ENCODE data around the gene POC1A.

The POC1A gene

GRCh38 chr3:52140769-52141168, 13.5 kb downstream of the POC1A start:
- H3K27ac ChIP-seq, result no peak overlapping the region; the same call in 1 of the 2 replicates
- ChIA-PET POLR2A (ENCODE audit: low non-redundant PET) (no interaction called here), CTCF (no interaction called here)
- TF ChIP-seq CTCF (conservative IDR thresholded peaks at IDR 0.05; ENCODE audit: low read depth), result no peak
- DNase-seq (ENCODE audit: low spot score), result no peak

GRCh38 chr3:52140000-52140399, 14.2 kb downstream of the POC1A start:
- ChIA-PET CTCF (no interaction called here), POLR2A (ENCODE audit: low non-redundant PET) (no interaction called here)
- DNase-seq (ENCODE audit: low spot score), result no peak
- no peak for TF ChIP-seq CTCF (conservative IDR thresholded peaks at IDR 0.05; ENCODE audit: low read depth)
- H3K27ac ChIP-seq, result no peak overlapping the region

DNA sequence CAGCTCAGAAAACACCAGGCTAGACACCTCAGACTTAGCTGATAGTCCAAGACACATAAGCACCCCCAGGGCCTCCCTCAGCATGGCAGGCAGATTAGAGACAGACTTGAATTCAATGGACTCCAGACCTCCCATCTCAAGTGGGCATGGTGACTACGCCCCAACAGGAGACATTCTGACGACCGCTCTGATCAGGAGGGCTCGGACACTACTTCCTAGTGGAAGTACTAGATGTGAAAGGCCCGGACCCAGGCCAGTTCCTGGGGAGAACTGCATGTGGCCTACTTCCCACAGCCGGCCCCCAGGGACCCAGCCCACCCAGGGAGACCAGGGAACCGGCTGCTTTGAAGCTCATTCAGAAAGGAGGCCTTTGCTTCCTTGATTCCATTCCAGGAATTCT, 16.9 kb downstream of the POC1A start:
- POLR2A ChIA-PET (ENCODE audit: low non-redundant PET), result no interaction called here

GRCh38 chr3:52136513-52136912, 17.7 kb downstream of the POC1A start:
- CTCF ChIA-PET, result no interaction called here
- POLR2A ChIA-PET (ENCODE audit: low non-redundant PET), result no interaction called here
- H3K27ac ChIP-seq, result no peak overlapping the region
- no peak for DNase-seq (ENCODE audit: low spot score)
- no peak for TF ChIP-seq CTCF (conservative IDR thresholded peaks at IDR 0.05; ENCODE audit: low read depth)

More for the DNA sequence above, 16.9 kb downstream of the POC1A start:
- no peak for TF ChIP-seq CTCF (conservative IDR thresholded peaks at IDR 0.05; ENCODE audit: low read depth)
- CTCF ChIA-PET, result interaction anchor here (0.6 kb wide), 1 partner anchor 49 kb away, joined by 3 read pairs; no protein-coding TSS in a partner anchor
- no peak for DNase-seq (ENCODE audit: low spot score)
- H3K27ac ChIP-seq, result no peak overlapping the region; the same call in 1 of the 2 replicates

DNA sequence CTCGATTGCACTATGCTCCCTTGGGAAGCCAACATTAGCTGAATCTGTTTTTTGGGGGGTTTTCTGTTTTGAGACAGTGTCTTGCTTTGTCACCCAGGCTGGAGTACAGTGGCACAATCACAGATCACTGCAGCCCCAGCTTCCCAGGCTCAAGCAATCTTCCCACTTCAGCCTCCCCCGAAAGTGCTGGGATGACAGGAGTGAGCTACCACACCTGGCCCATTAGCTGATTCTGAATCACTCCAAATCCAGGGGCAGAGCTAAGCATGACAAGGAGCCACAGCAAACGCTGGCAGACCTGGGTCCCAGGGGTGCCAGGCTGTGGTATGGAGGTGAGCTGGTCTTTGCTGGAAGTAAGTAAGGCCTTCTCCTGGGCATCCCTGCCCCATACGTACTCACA, 18.9 kb downstream of the POC1A start:
- CTCF ChIA-PET, result interaction anchor here (0.5 to 0.7 kb wide), 2 partner anchors 82 to 294 kb away, joined by 3 to 5 read pairs; no protein-coding TSS in a partner anchor
- POLR2A ChIA-PET (ENCODE audit: low non-redundant PET), result no interaction called here
- DNase-seq (ENCODE audit: low spot score), result no peak
- no peak overlapping the region for H3K27ac ChIP-seq
- no peak for TF ChIP-seq CTCF (conservative IDR thresholded peaks at IDR 0.05; ENCODE audit: low read depth)

- no peak overlapping the region for H3K27ac ChIP-seq
- ChIA-PET POLR2A (ENCODE audit: low non-redundant PET) (no interaction called here), CTCF (interaction anchor here (0.6 kb wide), 1 partner anchor 133 kb away, joined by 6 read pairs; no protein-coding TSS in a partner anchor)
- no peak for TF ChIP-seq CTCF (conservative IDR thresholded peaks at IDR 0.05; ENCODE audit: low read depth)
- DNase-seq (ENCODE audit: low spot score), result no peak
Measured at GRCh38 chr3:52134761-52135160, 19.5 kb downstream of the POC1A start.

- no peak for TF ChIP-seq CTCF (conservative IDR thresholded peaks at IDR 0.05; ENCODE audit: low read depth)
- DNase-seq (ENCODE audit: low spot score), result no peak
- peak overlapping the region; percentile 51 for H3K27ac ChIP-seq
- CTCF ChIA-PET, result no interaction called here
- POLR2A ChIA-PET (ENCODE audit: low non-redundant PET), result no interaction called here
Measured at GRCh38 chr3:52132930-52133329, 21.3 kb downstream of the POC1A start.
